K562 (cell line): ENCODE results near the gene RNF123. TPM values are rescaled to one million over a fixed set of nuclear protein-coding genes. Genes with fewer than 3 reads are reported as not detected.

Experiments
- ARID4B ChIP-seq: sonication (generic); formaldehyde crosslinking; IDR thresholded peaks from 2 replicates; pipeline ENCODE4 v1.8.0; 2022; ENCODE audit warnings: mild to moderate bottlenecking, missing genetic modification reagents
- CREB1 ChIP-seq, 2 experiments: sonication (generic) in 1 of 2; formaldehyde crosslinking in 1 of 2; IDR thresholded peaks; 2 replicates each; pipeline versions ENCODE4 v1.6.1 to v1.8.0; 2012 to 2022; ENCODE audit warnings: inconsistent platforms in 1 of 2, mild to moderate bottlenecking in 1 of 2, missing genetic modification reagents in 1 of 2, moderate library complexity in 1 of 2
- FOXP1 ChIP-seq: sonication (generic); formaldehyde crosslinking; IDR thresholded peaks from 2 replicates; pipeline ENCODE4 v1.8.0; 2022; ENCODE audit warnings: mild to moderate bottlenecking, missing genetic modification reagents
- MAFF ChIP-seq: IDR thresholded peaks from 2 replicates; pipeline ENCODE4 v1.6.1; 2012; ENCODE audit warnings: low read length, improper control_type of control experiment
- MAFG ChIP-seq: fragments of 450-650 bp; conservative IDR thresholded peaks from 2 replicates; pipeline ENCODE4 v1.6.1; 2016; ENCODE audit warnings: missing genetic modification characterization, missing compliant biosample characterization
- MAZ ChIP-seq, 2 experiments: fragments of 450-650 bp in 1 of 2; sonication (generic) in 1 of 2; formaldehyde crosslinking; IDR thresholded peaks in 1 of 2; conservative IDR thresholded peaks in 1 of 2; 2 replicates each; pipeline versions ENCODE4 v1.4.0 to v1.5.0; 2020; ENCODE audit warnings: mild to moderate bottlenecking in 1 of 2, missing genetic modification reagents in 1 of 2
- NR1H2 ChIP-seq: sonication (generic); formaldehyde crosslinking; IDR thresholded peaks from 2 replicates; pipeline ENCODE4 v1.4.0; 2020; ENCODE audit warnings: mild to moderate bottlenecking, missing genetic modification reagents
- PHF20 ChIP-seq: fragments of 450-650 bp; IDR thresholded peaks from 2 replicates; pipeline ENCODE4 v1.6.1; 2018; ENCODE audit not compliant: partially characterized antibody
- REST ChIP-seq, 2 experiments: fragments of 450-650 bp; formaldehyde crosslinking in 1 of 2; IDR thresholded peaks; 2 replicates each; pipeline versions ENCODE4 v1.4.0 to v1.6.1; 2014 to 2020; ENCODE audit warnings: mild to moderate bottlenecking in 2 of 2, borderline replicate concordance in 1 of 2, low read depth in 1 of 2
- SLC30A9 ChIP-seq: fragments of 250-450 bp; sonication (Bioruptor Pico); IDR thresholded peaks from 2 replicates; pipeline ENCODE4 v1.8.0; 2022; ENCODE audit warnings: mild to moderate bottlenecking, moderate library complexity
- TEAD1 ChIP-seq, 2 experiments: fragments of 450-650 bp in 1 of 2; sonication (generic) in 1 of 2; formaldehyde crosslinking; IDR thresholded peaks; 2 replicates each; pipeline versions ENCODE4 v1.4.0 to v1.8.0; 2020 to 2022; ENCODE audit warnings: mild to moderate bottlenecking in 2 of 2, missing genetic modification reagents in 1 of 2
- TGIF2 ChIP-seq: sonication (generic); formaldehyde crosslinking; IDR thresholded peaks from 2 replicates; pipeline ENCODE4 v1.8.1; 2022; ENCODE audit warnings: mild to moderate bottlenecking, missing genetic modification reagents, moderate library complexity
- ZBTB1 ChIP-seq: sonication (generic); formaldehyde crosslinking; IDR thresholded peaks from 2 replicates; pipeline ENCODE4 v1.8.1; 2023; ENCODE audit warnings: missing genetic modification reagents, low read depth, mild to moderate bottlenecking, borderline replicate concordance
- polyA plus RNA-seq, 8 experiments: library from polyadenylated mRNA; depleted of rRNA in 4 of 8; stranded (reverse) in 5 of 8; unstranded in 3 of 8; fragments of >200 nt; fragmentation: Nextera tagmentation in 2 of 8; fragmentation: Illumina TruSeq in 1 of 8; extraction: Ambion mirVana in 2 of 8; extraction: Trizol in 1 of 8; gene quantifications; 2 replicates each; pipeline versions ENCODE4 v1.2.1 to v1.2.3, GENCODE V29; 2011 to 2014; ENCODE audit warnings: inconsistent platforms in 1 of 8, missing spikeins in 1 of 8
- total RNA-seq, 7 experiments: library from RNA; depleted of rRNA in 6 of 7; stranded (reverse); fragments of >200 nt in 6 of 7; fragmentation: Illumina TruSeq in 2 of 7; extraction: Trizol in 2 of 7; gene quantifications; 2 replicates each; pipeline versions ENCODE4 v1.2.1 to v1.2.3, GENCODE V29; 2011 to 2021; ENCODE audit warnings: low replicate concordance in 1 of 7

The RNF123 gene
- total and polyA plus RNA-seq, 9 of the 15 experiments (the other 6 are each of a cell fraction or from before 2014, with no cell fraction given): 8.7 to 53.1 (median 17.5) TPM

GRCh38 chr3:49674497-49674983, 14.8 kb upstream of the RNF123 start (continued):
- TF ChIP-seq TEAD1 (CRISPR knock-in tag; IDR thresholded peaks at IDR 0.05) (peak in 1 of 2 experiments; percentile 77; a peak in 2 of 4 replicates), MAFF (no peak), TGIF2 (CRISPR knock-in tag) (0 out of 2 replicates have a peak, but pooled peaks have one; percentile 54), MAZ (CRISPR knock-in tag; conservative IDR thresholded peaks at IDR 0.05 in 1 of 2, IDR thresholded peaks at IDR 0.05 in 1 of 2) (0 out of 4 replicates have a peak, but pooled peaks of 1 of the 2 experiments have one; percentile 1), NR1H2 (CRISPR knock-in tag) (no peak), CREB1 (IDR thresholded peaks at IDR 0.05) (no peak), CREB1 (CRISPR knock-in tag; IDR thresholded peaks at IDR 0.05) (peak; percentile 53), ZBTB1 (CRISPR knock-in tag) (peak; percentile 65; the same call in 1 of the 2 replicates), PHF20 (peak; percentile 64), MAFG (tag) (no peak), FOXP1 (CRISPR knock-in tag) (peak; percentile 92), SLC30A9 (CRISPR knock-in tag) (no peak), ARID4B (CRISPR knock-in tag) (peak; percentile 98), REST (IDR thresholded peaks at IDR 0.05; ENCODE audit: borderline replicate concordance) (no peak), REST (CRISPR knock-in tag; IDR thresholded peaks at IDR 0.05; ENCODE audit: low read depth) (no peak)
